Nucleus accumbens (tissue), 56 donors: Measurements from ENCODE around the gene FBXW8.

ENCODE experiments used
- DNase-seq, 56 donors: peaks; one replicate each; lab custom pipeline; 2025; lab: John Stamatoyannopoulos, UW

The FBXW8 gene

GRCh38 chr12:116910645-116911451 is at the start of gene FBXW8:
FBXW8 (plus strand) TSS chr12:116910950; CDS start chr12:116911038, 88 bp downstream.
- peak in 52 of 56 donors; percentile 3 to 73 (median 25) for DNase-seq

- peak in 42 of 56 donors; percentile 10 to 70 (median 28) for DNase-seq
These were observed 49.4 kb upstream of the FBXW8 start for GRCh38 chr12:116861320-116861719.

GRCh38 chr12:116862167-116862566 is 48.6 kb upstream of the FBXW8 start:
- no peak for DNase-seq

GRCh38 chr12:116863275-116863767 is 47.4 kb upstream of the FBXW8 start:
- DNase-seq = peak in 1 of 56 donors; percentile 9

- no peak for DNase-seq
These were observed 46.2 kb upstream of the FBXW8 start for GRCh38 chr12:116864371-116865160.

GRCh38 chr12:116867523-116867922 is 43.2 kb upstream of the FBXW8 start:
- no peak for DNase-seq

- DNase-seq = no peak
These were observed 40.4 kb upstream of the FBXW8 start for GRCh38 chr12:116870306-116870705.

GRCh38 chr12:116874324-116874995 is 36.3 kb upstream of the FBXW8 start:
- no peak for DNase-seq

- DNase-seq = peak in 2 of 56 donors; percentile 11
These were observed 34.4 kb upstream of the FBXW8 start for GRCh38 chr12:116876151-116876869.

- peak in 1 of 56 donors; percentile 1 for DNase-seq
These were observed 31.9 kb upstream of the FBXW8 start for GRCh38 chr12:116878567-116879508.

- DNase-seq = peak in 1 of 56 donors; percentile 7
These were observed 31.1 kb upstream of the FBXW8 start for GRCh38 chr12:116879509-116880212.

- DNase-seq = no peak
These were observed 30.4 kb upstream of the FBXW8 start for GRCh38 chr12:116880213-116880816.

GRCh38 chr12:116880817-116881324 is 29.9 kb upstream of the FBXW8 start:
- DNase-seq = peak in 6 of 56 donors; percentile 18 to 57 (median 32)

GRCh38 chr12:116881325-116881876 is 29.3 kb upstream of the FBXW8 start, which contains the start of gene HRK:
HRK (minus strand) TSS chr12:116881441; CDS start chr12:116881307, 134 bp downstream.
- DNase-seq = peak in 2 of 56 donors; percentile 11 to 18

GRCh38 chr12:116881877-116882507 is 28.8 kb upstream of the FBXW8 start:
- no peak for DNase-seq

- DNase-seq = no peak
These were observed 28.0 kb upstream of the FBXW8 start for GRCh38 chr12:116882742-116883141.

- DNase-seq = no peak
These were observed 25.9 kb upstream of the FBXW8 start for GRCh38 chr12:116884871-116885270.
